Neural crest cell (in vitro differentiated cells): ENCODE measurements around the gene RPL28. TPM values are rescaled to one million over a fixed set of nuclear protein-coding genes. Genes with fewer than 3 reads are reported as not detected.
A peak's percentile ranks its signal among the peaks of the same experiment; 100 is the strongest.

Experiments
- DNase-seq: peaks from one replicate; pipeline ENCODE4 v3.0.0; 2021; ENCODE audit warnings: low read depth, mixed read lengths, low spot score
- H3K27ac Mint-ChIP-seq: one replicate; pipeline ENCODE4 v1.8.0; 2021; ENCODE audit warnings: mild to moderate bottlenecking, mixed read lengths; ENCODE audit not compliant: unreplicated experiment
- H3K27me3 Mint-ChIP-seq: 2 replicates; pipeline ENCODE4 v1.8.0; 2021; ENCODE audit warnings: low read depth, mild to moderate bottlenecking, mixed read lengths
- H3K36me3 Mint-ChIP-seq: 2 replicates; pipeline ENCODE4 v1.8.0; 2021; ENCODE audit warnings: low read depth, mild to moderate bottlenecking, mixed read lengths
- H3K4me1 Mint-ChIP-seq: 2 replicates; pipeline ENCODE4 v1.8.0; 2021; ENCODE audit warnings: mixed read lengths
- H3K4me3 Mint-ChIP-seq: one replicate; pipeline ENCODE4 v1.8.0; 2021; ENCODE audit warnings: mild to moderate bottlenecking, mixed read lengths
- H3K9me3 Mint-ChIP-seq: 2 replicates; pipeline ENCODE4 v1.8.0; 2021; ENCODE audit warnings: mixed read lengths
- total RNA-seq: library from RNA; stranded (reverse); gene quantifications from 2 replicates; pipeline ENCODE4 v1.2.1, GENCODE V29; 2021
- TF ChIP-seq, protein P1 (sequence below): fragments of 200-600 bp; sonication (generic); conservative IDR thresholded peaks from 2 replicates; pipeline ENCODE4 v1.5.0; 2021; ENCODE audit warnings: antibody characterized with exemption, mild to moderate bottlenecking

RPL28 gene
- total RNA-seq, 1 donor from 2014 or later, result 1,888 TPM

DNA sequence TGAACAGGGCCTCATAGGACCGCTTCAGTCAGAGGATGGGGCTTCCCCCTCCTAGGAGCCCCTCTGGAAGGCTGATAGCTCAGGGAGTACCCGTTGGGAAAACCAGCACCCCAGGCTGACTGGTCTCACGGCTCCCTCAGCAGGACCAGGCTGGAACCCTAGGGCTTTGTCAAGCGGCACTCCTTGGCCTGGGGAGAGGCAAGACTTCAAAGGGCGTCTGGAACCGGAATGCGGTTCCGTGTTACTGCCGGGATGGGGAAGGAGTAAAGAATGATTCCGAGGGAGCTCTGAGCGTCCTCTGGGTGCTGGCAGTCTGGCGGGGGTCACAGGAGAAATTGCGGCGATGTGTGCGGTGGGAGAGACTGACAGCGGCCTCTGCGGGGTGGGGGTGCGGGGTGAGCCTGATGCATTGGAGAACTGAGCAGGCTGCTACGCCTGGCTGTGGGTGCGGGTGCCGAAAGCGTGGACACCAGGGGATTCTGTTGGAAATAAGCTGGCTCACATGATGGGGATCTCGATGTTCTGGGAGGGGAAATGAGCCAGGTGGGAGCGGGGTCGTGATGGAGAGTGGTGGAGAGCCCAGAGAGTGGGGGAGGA, 33.1 kb upstream of the RPL28 start:
- TF ChIP-seq, protein P1, sequence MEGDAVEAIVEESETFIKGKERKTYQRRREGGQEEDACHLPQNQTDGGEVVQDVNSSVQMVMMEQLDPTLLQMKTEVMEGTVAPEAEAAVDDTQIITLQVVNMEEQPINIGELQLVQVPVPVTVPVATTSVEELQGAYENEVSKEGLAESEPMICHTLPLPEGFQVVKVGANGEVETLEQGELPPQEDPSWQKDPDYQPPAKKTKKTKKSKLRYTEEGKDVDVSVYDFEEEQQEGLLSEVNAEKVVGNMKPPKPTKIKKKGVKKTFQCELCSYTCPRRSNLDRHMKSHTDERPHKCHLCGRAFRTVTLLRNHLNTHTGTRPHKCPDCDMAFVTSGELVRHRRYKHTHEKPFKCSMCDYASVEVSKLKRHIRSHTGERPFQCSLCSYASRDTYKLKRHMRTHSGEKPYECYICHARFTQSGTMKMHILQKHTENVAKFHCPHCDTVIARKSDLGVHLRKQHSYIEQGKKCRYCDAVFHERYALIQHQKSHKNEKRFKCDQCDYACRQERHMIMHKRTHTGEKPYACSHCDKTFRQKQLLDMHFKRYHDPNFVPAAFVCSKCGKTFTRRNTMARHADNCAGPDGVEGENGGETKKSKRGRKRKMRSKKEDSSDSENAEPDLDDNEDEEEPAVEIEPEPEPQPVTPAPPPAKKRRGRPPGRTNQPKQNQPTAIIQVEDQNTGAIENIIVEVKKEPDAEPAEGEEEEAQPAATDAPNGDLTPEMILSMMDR, result no peak
- H3K27ac Mint-ChIP-seq, result no peak overlapping the region
- H3K27me3 Mint-ChIP-seq, result peaks cover 69% of the 10 kb centered on the region
- H3K4me1 Mint-ChIP-seq, result peaks cover 13% of the 10 kb centered on the region
- no peak for DNase-seq
- H3K9me3 Mint-ChIP-seq, result no peaks in the 10 kb centered on the region
- no peaks in the 10 kb centered on the region for H3K36me3 Mint-ChIP-seq
- peak overlapping the region; percentile 62 for H3K4me3 Mint-ChIP-seq

DNA sequence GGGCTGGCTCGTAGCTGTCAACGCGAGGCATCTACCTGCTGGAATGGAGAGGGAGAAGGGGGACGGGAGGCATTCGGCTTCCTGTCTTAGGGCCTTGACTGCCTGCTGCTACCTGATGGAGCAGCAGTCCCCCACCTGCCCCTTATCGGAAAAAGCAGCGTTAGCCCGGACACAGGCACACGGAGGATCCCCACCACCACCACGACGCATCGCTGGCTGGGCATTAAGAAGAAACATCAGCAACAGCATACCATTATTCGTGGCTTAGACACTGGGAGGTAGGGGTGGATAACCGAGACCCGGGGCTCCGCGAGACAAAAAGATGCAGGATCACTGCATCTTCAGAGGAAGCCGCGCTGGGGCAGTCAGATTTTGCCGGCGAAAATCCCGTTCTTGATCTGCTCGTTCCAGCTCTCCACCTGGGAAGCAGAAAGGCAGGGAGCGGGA, 32.4 kb upstream of the RPL28 start:
- Mint-ChIP-seq H3K9me3 (no peaks in the 10 kb centered on the region), H3K36me3 (no peaks in the 10 kb centered on the region), H3K4me1 (peaks cover 8% of the 10 kb centered on the region), H3K27me3 (peaks cover 74% of the 10 kb centered on the region), H3K4me3 (peak overlapping the region; percentile 59), H3K27ac (no peak overlapping the region)
- TF ChIP-seq, protein P1, result no peak
- DNase-seq, result no peak

DNA sequence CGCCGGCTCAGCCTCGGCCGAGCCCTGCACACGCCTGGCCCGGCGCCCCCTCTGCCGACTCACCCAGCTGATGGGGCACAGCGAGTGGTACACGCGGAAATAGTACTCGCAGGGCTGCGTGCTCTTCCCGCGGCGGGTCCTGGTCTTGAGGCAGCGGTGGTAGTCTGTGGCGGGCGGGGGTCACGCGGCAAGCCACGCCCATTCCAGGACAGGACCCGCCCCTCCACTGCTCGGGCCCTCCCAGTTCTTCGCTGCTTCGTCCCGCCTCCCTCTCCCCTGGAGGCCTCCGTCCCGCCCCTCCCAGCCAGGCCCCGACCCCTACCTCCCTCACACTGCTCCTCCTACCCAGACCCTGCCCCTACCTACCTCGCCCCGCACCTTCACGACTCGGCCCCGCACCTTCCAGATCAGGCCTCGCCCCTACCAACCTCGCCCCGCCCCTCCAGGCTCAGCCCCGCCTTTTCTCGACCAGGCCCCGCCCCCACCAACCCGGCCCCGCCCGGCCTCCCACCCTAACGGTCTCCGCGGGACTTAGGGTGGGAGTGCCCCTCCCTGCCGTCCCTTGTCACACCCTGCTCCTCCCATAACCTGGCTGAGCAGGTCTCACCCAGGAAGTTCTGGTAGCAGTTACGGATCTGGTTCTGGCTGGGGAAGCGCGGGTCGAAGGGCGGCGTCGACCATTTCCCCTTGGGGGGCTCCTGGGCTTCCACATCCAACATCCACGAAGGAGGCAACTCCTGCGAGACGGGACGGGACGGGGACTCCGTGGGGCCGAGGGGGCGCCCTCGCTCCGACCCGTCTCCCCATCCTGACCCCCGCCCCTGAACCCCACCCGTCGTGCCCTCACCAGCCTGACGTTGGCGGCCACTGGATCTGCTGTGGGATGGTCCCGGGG, 31.7 kb upstream of the RPL28 start:
- peaks cover 8% of the 10 kb centered on the region for H3K4me1 Mint-ChIP-seq
- DNase-seq, result no peak
- no peaks in the 10 kb centered on the region for H3K9me3 Mint-ChIP-seq
- H3K36me3 Mint-ChIP-seq, result no peaks in the 10 kb centered on the region
- H3K27ac Mint-ChIP-seq, result no peak overlapping the region
- H3K27me3 Mint-ChIP-seq, result peaks cover 78% of the 10 kb centered on the region
- peak overlapping the region; percentile 59 for H3K4me3 Mint-ChIP-seq
- TF ChIP-seq, protein P1, result no peak

- Mint-ChIP-seq H3K4me1 (peaks cover 8% of the 10 kb centered on the region), H3K27me3 (peaks cover 76% of the 10 kb centered on the region), H3K4me3 (peak within 1 kb of the TSS; percentile 59), H3K9me3 (no peaks in the 10 kb centered on the region), H3K27ac (no peak within 1 kb of the TSS), H3K36me3 (no peaks in the 10 kb centered on the region)
- TF ChIP-seq, protein P1, result no peak
- no peak for DNase-seq
These were observed 31.0 kb upstream of the RPL28 start, which contains the start of gene COX6B2 for GRCh38 chr19:55354698-55355212. Gene COX6B2 (minus strand): TSS chr19:55354719. CDS start chr19:55354521, 198 bp downstream.

GRCh38 chr19:55355213-55355821, 30.4 kb upstream of the RPL28 start:
- no peaks in the 10 kb centered on the region for H3K36me3 Mint-ChIP-seq
- H3K9me3 Mint-ChIP-seq, result no peaks in the 10 kb centered on the region
- peaks cover 8% of the 10 kb centered on the region for H3K4me1 Mint-ChIP-seq
- peaks cover 76% of the 10 kb centered on the region for H3K27me3 Mint-ChIP-seq
- TF ChIP-seq, protein P1, result no peak
- no peak overlapping the region for H3K27ac Mint-ChIP-seq
- DNase-seq, result no peak
- H3K4me3 Mint-ChIP-seq, result no peak overlapping the region
